Karpas-422 (cell line): ENCODE data around the gene TADA1. TPM values are rescaled to one million over a fixed set of nuclear protein-coding genes. Genes with fewer than 3 reads are reported as not detected.
"Not testable (repeated sequence)": the region's sequence is repeated elsewhere in the genome, so short reads cannot be mapped to it uniquely, and the experiment has no call there.

Experiments
- DNase-seq: peaks from one replicate; pipeline ENCODE4 v3.0.0-alpha.2; 2015
- H2AFZ ChIP-seq: fragments of 200-600 bp; sonication (generic); 2 replicates; pipeline ENCODE4 v1.6.1; 2014; ENCODE audit warnings: antibody characterized with exemption, low read length, mixed read lengths
- H3K27ac ChIP-seq: fragments of 200-600 bp; sonication (generic); 2 replicates; pipeline ENCODE4 v1.5.1; 2014; ENCODE audit warnings: mild to moderate bottlenecking, low read length, moderate library complexity
- H3K27me3 ChIP-seq: fragments of 200-600 bp; sonication (generic); 2 replicates; pipeline ENCODE4 v1.6.1; 2014; ENCODE audit warnings: low read length, mixed read lengths
- H3K36me3 ChIP-seq: fragments of 200-600 bp; sonication (generic); 2 replicates; pipeline ENCODE4 v1.6.1; 2014; ENCODE audit warnings: low read length, mixed read lengths; ENCODE audit not compliant: insufficient read depth
- H3K4me1 ChIP-seq: fragments of 200-600 bp; sonication (generic); 2 replicates; pipeline ENCODE4 v1.6.1; 2014; ENCODE audit warnings: mild to moderate bottlenecking, low read length, mixed read lengths
- H3K4me2 ChIP-seq: fragments of 200-600 bp; sonication (generic); 2 replicates; pipeline ENCODE4 v1.6.1; 2014; ENCODE audit warnings: low read length, low read depth, mild to moderate bottlenecking; ENCODE audit not compliant: poor library complexity, severe bottlenecking
- H3K4me3 ChIP-seq: fragments of 200-600 bp; sonication (generic); 2 replicates; pipeline ENCODE4 v1.5.1; 2014; ENCODE audit warnings: mild to moderate bottlenecking, antibody characterized with exemption, low read length, mixed read lengths
- H3K79me2 ChIP-seq: fragments of 200-600 bp; sonication (generic); 2 replicates; pipeline ENCODE4 v1.6.1; 2014; ENCODE audit warnings: mild to moderate bottlenecking, low read length, mixed read lengths
- H3K9ac ChIP-seq: fragments of 200-600 bp; sonication (generic); 2 replicates; pipeline ENCODE4 v1.6.0; 2014; ENCODE audit warnings: low read length
- H3K9me2 ChIP-seq: fragments of 200-600 bp; sonication (generic), shearing (Covaris generic); replicated peaks from 2 replicates; pipeline ENCODE4 v1.6.0; 2014; ENCODE audit warnings: mild to moderate bottlenecking, low read length, moderate library complexity; ENCODE audit not compliant: insufficient read depth
- H3K9me3 ChIP-seq: fragments of 300-700, 200-600 bp; sonication (generic); 2 replicates; pipeline ENCODE4 v1.6.1; 2014; ENCODE audit warnings: low read length, mixed read lengths
- H4K20me1 ChIP-seq: fragments of 200-600 bp; sonication (generic); 2 replicates; pipeline ENCODE4 v1.6.1; 2014; ENCODE audit warnings: mild to moderate bottlenecking, antibody characterized with exemption, low read length, low read depth; ENCODE audit not compliant: insufficient read depth
- total RNA-seq: library from RNA; depleted of rRNA; stranded (reverse); fragments of >200 nt; shearing (Covaris generic); gene quantifications from 2 replicates; pipeline ENCODE4 v1.2.3, GENCODE V29; 2014; ENCODE audit warnings: low replicate concordance

TADA1 gene
- total RNA-seq, 1 experiment from 2014 or later = 26.6 TPM

DNA sequence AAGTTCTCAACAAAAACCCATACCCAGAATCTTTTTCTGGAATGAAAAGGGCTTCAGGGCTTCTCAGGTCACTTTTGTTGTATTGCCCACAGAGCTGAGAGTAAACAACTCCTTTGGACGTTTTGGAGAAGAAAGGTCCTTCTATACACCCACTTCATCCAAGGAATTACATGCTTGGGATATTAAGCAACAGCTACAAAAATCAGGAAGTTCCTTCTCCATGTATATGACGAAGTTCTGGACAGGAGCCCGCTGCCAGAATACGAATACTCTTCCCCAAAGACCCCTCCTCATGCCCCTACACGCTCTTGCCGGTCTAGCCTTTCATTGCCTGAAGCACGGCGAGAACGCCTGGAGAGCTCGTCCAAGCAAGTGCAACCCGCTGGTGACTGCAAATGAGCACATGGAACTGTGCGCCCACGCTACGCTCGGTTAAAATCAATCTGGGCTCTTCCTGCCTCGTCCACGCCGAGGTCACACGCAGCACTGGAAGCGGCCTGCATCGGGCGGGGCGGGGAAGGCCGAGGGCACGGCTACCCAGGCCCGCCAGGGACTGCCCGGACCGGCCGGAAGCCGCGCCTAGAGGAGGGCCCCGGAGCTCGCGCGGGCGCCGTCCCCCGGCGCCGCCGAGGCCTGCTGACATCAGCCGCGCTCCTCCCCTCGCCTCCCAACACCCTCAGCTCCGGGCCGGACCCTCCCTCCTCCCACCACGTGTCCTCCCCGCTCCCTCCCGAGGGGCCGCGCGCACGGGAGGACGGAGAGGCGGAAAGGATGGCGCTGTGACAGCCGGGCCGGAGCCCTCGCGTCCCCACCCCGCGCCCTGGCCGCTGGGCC is 37.1 kb downstream of the TADA1 start, which contains the start of gene POGK:
Gene POGK, plus strand, starts transcription at position 710 of the 834 bp plus-strand sequence. CDS start 1,482 bp downstream, outside the sequence.
- Histone ChIP-seq H3K9me3 (no peaks in the 10 kb centered on the region), H2AFZ (peak within 1 kb of the TSS; percentile 81)

DNA sequence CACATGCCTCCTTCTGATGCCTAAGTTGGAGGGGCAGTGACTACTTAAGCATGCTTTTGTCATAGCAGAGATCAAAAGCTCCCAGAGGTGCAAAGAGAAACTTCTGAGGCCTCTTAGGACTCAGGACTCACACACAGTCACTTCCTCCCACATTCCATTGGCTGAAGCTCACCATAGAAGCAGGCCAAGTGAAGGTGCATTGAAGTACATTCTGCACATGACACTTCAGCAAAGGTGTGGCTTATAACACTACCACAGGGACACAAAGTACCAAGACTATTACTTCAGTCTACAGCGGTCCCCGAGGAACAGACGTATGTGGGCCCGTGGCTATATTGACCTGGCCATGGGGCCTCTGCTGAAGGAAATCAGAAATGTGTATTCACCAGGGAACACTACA is 39.3 kb downstream of the TADA1 start:
- peaks cover 24% of the 10 kb centered on the region for H3K4me1 ChIP-seq
- H3K27me3 ChIP-seq = no peaks in the 10 kb centered on the region
- no peak overlapping the region for H3K4me2 ChIP-seq
- DNase-seq = no peak
- no peak overlapping the region for H3K4me3 ChIP-seq
- H3K79me2 ChIP-seq = peaks cover 26% of the 10 kb centered on the region
- no peaks in the 10 kb centered on the region for H3K9me2 ChIP-seq
- H3K36me3 ChIP-seq = peaks cover 8% of the 10 kb centered on the region; the same call in 1 of the 2 replicates
- H3K9ac ChIP-seq = no peak overlapping the region
- H4K20me1 ChIP-seq = no peaks in the 10 kb centered on the region
- no peak overlapping the region for H2AFZ ChIP-seq
- no peaks in the 10 kb centered on the region for H3K9me3 ChIP-seq
- H3K27ac ChIP-seq = no peak overlapping the region

More for the DNA sequence above, 37.1 kb downstream of the TADA1 start, which contains the start of gene POGK:
- Histone ChIP-seq H3K4me2 (peak within 1 kb of the TSS; percentile 96), H3K79me2 (peaks cover 48% of the 10 kb centered on the region), H3K4me1 (peaks cover 27% of the 10 kb centered on the region), H3K36me3 (peaks cover 30% of the 10 kb centered on the region), H3K27ac (peak within 1 kb of the TSS; percentile 50), H3K9ac (peak within 1 kb of the TSS; percentile 94), H3K9me2 (no peaks in the 10 kb centered on the region), H3K27me3 (no peaks in the 10 kb centered on the region), H3K4me3 (peak within 1 kb of the TSS; percentile 86), H4K20me1 (no peaks in the 10 kb centered on the region)
- DNase-seq = peak; percentile 96

DNA sequence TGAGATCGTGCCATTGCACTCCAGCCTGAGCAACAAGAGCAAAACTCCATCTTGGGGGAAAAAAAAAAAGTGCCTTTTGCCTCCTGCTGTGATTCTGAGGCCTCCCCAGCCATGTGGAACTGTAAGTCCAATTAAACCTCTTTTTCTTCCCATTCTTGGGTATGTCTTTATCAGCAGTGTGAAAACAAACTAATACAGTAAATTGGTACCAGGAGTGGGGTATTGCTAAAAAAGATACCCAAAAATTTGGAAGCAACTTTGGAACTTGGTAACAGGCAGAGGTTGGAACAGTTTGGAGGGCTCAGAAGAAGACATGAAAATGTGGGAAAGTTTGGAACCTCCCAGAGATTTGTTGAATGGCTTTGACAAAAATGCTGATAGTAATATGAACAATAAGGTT is 46.3 kb downstream of the TADA1 start:
- not testable (repeated sequence) for DNase-seq, H4K20me1 ChIP-seq, H3K4me3 ChIP-seq, H3K27me3 ChIP-seq, H3K9me2 ChIP-seq, H3K4me1 ChIP-seq, H3K27ac ChIP-seq, H3K9me3 ChIP-seq, H3K9ac ChIP-seq, H3K79me2 ChIP-seq, H2AFZ ChIP-seq, H3K4me2 ChIP-seq, H3K36me3 ChIP-seq

DNA sequence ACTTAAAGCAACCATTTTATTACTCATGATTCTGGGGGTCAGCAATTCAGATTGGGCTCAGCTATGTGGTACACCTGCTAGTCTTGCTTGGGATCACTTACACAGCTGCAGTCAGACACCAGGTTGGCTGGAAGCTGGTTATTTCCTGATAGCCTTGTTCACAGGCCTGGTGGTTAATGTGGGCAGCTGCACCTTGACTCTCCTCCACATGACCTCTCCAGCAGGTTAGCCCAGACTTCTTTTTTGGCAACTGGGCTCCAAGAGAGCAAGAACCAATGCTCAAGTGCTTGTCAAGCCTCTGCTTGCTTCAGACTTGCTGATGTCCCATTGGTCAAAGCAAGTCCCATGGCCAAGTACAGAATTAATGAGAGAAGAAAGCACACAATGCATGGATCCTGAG is 48.6 kb downstream of the TADA1 start:
- Histone ChIP-seq H3K9me2 (no peaks in the 10 kb centered on the region), H3K9ac (no peak overlapping the region), H3K4me1 (peaks cover 7% of the 10 kb centered on the region), H3K36me3 (no peaks in the 10 kb centered on the region), H4K20me1 (no peaks in the 10 kb centered on the region), H3K9me3 (no peaks in the 10 kb centered on the region), H3K27ac (no peak overlapping the region), H2AFZ (no peak overlapping the region), H3K79me2 (no peaks in the 10 kb centered on the region), H3K4me2 (no peak overlapping the region), H3K27me3 (no peaks in the 10 kb centered on the region), H3K4me3 (no peak overlapping the region)
- no peak for DNase-seq

DNA sequence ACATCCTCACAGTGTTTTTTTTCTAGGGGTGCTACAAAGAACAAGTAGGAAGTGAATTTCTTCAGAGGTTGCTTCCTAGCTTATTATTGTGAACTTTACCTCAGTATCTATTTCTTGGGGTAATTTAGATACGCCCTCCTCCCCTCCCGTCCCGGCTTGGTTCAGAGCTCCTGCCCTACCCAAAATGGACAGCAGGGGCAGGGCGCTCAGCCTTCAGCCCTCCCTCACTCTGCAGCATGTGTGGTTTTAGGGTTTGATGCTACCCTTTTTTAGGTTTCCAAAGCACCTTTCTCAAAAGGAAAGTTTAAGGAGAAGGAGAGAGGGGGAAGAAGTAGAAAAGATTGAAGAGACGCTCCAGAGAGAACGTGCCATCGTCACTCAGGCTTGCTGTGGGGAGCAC is 53.7 kb downstream of the TADA1 start:
- no peak overlapping the region for H2AFZ ChIP-seq
- no peaks in the 10 kb centered on the region for H3K27me3 ChIP-seq
- no peaks in the 10 kb centered on the region for H3K79me2 ChIP-seq
- DNase-seq = peak; percentile 66
- no peak overlapping the region for H3K27ac ChIP-seq
- H3K9ac ChIP-seq = no peak overlapping the region
- no peak overlapping the region for H3K4me2 ChIP-seq
- no peaks in the 10 kb centered on the region for H3K9me3 ChIP-seq
- no peak overlapping the region for H3K4me3 ChIP-seq
- no peaks in the 10 kb centered on the region for H3K4me1 ChIP-seq
- H4K20me1 ChIP-seq = no peaks in the 10 kb centered on the region
- H3K36me3 ChIP-seq = no peaks in the 10 kb centered on the region
- H3K9me2 ChIP-seq = no peaks in the 10 kb centered on the region

DNA sequence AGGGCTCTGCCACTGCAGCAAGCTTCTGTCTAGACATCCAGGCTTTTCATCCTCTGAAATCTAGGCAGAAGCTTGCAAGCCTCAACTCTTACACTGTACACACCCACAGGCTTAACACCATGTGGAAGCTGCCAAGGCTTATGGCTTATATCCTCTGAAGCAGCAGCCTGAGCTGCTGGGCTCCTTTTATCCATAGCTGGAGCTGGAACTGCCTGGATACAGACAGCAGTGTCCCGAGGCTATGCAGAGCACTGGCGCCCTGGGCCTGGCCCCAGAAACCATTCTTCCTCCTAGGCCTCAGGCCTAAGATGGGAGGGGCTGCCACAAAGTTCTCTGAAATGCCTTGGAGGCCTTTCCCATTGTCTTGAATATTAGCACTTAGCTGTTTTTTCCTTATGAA is 56.1 kb downstream of the TADA1 start:
- no peaks in the 10 kb centered on the region for H3K79me2 ChIP-seq
- no peaks in the 10 kb centered on the region for H3K27me3 ChIP-seq
- H3K9me3 ChIP-seq = no peaks in the 10 kb centered on the region
- H4K20me1 ChIP-seq = no peaks in the 10 kb centered on the region
- no peaks in the 10 kb centered on the region for H3K36me3 ChIP-seq
- no peak overlapping the region for H3K4me3 ChIP-seq
- H2AFZ ChIP-seq = no peak overlapping the region
- H3K4me1 ChIP-seq = no peaks in the 10 kb centered on the region
- no peaks in the 10 kb centered on the region for H3K9me2 ChIP-seq
- no peak overlapping the region for H3K4me2 ChIP-seq
- H3K9ac ChIP-seq = no peak overlapping the region
- DNase-seq = no peak
- H3K27ac ChIP-seq = no peak overlapping the region

DNA sequence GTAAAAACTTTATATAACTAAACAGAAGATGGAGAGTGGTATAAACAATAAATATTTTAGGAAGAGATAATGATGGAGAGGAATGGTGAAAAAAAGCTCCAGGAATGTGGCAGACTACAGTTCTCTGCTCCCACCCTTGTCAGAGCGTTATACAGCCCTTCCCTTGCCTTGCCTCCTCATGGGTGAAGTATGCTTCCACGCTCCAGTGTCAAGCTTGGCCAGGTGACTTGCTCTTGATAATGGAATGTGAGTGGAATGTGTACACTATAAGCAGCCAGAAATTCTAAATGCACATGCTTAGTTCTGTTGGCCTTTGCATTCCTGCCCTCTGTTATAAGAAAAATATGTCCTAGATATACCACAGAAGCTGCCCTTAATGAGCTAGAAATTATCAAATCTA is 61.5 kb downstream of the TADA1 start:
- Histone ChIP-seq H3K4me3 (no peak overlapping the region), H3K79me2 (no peaks in the 10 kb centered on the region), H3K9ac (no peak overlapping the region), H3K4me1 (no peaks in the 10 kb centered on the region), H3K9me3 (no peaks in the 10 kb centered on the region), H3K9me2 (no peaks in the 10 kb centered on the region), H3K36me3 (no peaks in the 10 kb centered on the region), H2AFZ (no peak overlapping the region), H4K20me1 (no peaks in the 10 kb centered on the region), H3K27me3 (no peaks in the 10 kb centered on the region), H3K4me2 (no peak overlapping the region), H3K27ac (no peak overlapping the region)
- no peak for DNase-seq

DNA sequence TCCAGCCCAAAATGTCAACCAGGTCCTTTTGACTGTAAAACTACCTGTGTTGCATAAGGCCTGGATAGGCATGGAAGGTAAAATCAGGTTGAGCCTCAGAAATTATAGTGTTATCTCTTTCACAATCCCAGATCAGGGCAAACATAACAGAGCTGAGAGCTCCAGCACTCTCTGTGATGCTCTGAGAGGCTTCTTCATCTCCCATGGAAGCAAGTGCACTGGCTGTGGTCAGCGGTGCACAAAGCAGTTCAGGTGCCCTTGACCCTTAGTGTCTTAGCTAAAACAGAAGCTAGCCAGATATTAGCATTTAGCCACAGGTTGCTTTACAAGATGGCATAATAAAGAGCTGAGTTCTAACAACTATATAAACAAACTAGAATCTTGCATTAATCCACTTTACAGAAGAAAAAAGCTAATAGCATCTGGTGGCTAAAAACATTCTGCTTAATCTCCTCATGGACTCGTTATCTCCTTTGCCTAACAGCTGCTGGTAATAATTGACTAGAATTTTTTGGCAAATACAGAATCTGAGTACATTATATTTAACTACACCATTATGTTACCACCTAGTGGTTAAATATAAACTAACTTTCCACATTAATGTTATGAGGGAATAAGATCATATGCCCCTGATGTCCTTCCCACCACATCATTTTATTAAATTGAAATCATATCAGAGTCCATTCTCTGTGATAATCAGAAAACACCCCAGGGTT is 62.4 kb downstream of the TADA1 start:
- Histone ChIP-seq H2AFZ (no peak overlapping the region), H3K9me3 (no peaks in the 10 kb centered on the region)

More for the DNA sequence above, 62.4 kb downstream of the TADA1 start:
- no peak overlapping the region for H3K9ac ChIP-seq
- peaks cover 6% of the 10 kb centered on the region for H3K4me1 ChIP-seq
- no peak overlapping the region for H3K4me3 ChIP-seq
- H3K9me2 ChIP-seq = no peaks in the 10 kb centered on the region
- no peak for DNase-seq
- H4K20me1 ChIP-seq = no peaks in the 10 kb centered on the region
- no peak overlapping the region for H3K4me2 ChIP-seq
- H3K27ac ChIP-seq = no peak overlapping the region
- no peaks in the 10 kb centered on the region for H3K79me2 ChIP-seq
- H3K36me3 ChIP-seq = no peaks in the 10 kb centered on the region
- no peaks in the 10 kb centered on the region for H3K27me3 ChIP-seq
